ENCODE data around the gene PEAK3.

The PEAK3 gene

DNA sequence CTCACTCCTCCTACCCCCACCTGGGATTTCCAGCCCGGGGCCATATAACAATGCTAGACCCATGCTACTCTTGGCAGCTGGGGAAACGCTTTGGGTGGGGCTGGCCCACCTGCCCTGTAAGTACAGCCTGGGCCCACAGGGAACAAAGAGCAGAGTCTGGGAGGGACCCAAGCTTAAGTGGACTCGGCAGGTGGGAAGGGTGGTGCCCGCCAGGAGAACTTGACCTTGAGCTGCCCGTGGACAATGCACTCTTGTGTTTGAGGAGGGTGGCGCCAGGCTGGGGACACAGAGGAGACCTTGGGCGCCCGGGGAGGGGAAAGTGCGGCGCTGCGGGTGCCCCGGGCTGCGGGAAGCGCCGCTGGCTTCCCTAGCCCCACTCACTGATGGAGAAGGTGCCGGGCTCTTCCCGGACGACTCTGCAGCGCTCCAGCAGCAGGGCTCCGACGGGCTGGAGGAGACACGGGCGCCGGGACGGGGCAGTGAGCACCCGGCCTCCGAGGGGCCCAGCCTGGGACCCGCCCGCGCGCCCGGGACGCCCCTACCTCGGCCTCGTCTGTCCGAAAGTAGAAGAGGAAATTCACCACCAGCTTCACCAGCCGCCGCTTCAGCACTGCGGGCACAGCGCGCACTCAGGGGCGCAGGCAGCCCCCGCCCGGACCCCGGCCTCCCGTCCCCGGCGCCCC lies 46.5 kb downstream of the PEAK3 start:
- DNase-seq = no peak

DNA sequence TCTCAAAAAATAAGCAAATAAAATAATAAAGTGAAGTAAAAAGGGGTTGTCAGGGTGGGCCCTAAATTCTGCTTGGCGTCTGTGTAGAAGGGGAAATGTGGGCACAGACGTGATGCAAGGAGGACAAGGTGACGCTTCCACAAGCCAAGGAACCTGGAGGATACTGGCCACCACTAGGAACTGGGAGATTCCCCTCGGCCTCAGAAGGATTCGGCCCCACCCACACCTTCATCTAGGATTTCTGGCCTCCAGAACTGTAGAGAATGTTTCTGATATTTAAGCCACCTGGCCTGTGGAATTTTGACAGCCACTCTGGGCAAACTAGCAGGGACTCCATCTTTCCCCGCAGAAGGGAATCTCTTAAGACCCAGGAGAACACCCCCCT lies 47.0 kb downstream of the PEAK3 start:
- no peak for DNase-seq

DNA sequence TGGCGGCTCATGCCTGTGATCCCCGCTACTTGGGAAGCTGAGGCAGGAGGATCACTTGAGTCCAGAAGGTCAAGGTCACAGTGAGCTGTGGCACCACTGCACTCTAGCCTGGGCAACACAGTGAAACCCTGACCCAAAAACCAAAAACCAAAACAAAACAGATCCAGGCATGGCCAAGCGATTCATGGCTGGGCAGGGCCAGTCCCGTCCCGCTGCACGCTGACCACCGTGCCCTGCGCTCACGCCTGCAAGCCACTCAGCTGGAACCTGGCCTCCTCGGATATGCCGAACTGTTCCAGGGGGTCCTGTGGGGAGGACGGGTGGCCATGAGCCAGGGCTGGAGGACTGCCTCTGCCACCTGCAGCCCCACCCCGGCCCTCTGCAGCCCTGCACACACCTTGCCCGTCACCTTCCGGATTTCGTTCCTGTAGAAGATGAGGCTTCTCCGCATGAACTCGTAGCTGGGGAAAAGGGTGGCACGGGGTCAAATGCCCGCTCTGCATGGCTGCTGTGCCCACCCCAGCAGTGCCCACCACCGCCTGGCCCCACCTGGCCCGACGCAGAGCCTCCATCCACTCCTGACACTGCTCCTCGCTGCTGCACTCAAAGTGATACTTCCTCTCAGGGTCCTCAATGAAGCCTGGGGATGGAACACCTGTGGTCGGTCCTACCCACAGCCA lies 48.2 kb downstream of the PEAK3 start:
- no peak for DNase-seq

- DNase-seq = no peak
These were observed 49.5 kb downstream of the PEAK3 start for GRCh38 chr19:2232286-2233151.

DNA sequence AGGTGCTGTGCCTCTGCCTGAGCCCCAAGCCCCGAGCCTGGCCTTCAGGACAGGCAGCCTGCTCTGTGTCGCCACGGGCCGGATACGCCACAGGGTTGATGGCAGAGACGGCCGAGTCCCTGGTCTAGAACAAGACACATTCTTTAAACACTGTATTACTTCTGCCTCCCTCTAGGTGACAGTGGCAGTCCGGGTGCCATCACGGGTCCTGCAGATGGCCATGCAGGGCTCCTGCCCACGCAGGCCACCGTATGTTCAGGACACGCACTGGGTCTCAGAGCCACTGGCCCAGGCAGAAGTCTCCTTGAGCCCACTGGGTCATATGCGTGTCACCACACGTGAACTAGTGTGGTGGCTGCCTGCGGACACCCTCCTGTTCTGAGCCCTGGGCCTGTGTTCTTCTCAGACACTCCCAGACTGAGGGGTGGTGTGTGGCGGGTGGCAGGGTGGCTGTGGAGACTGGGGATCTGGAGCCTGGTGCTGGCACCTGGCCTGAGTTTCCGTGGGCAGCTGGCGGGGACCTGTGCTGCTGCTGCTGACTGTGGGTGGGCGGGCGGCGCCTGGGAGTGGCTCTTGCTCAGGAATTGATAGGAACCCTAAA lies 50.3 kb downstream of the PEAK3 start:
- no peak for DNase-seq

- DNase-seq = no peak
These were observed 51.0 kb downstream of the PEAK3 start for GRCh38 chr19:2230807-2231533.

GRCh38 chr19:2230033-2230531 lies 51.9 kb downstream of the PEAK3 start:
- DNase-seq = no peak

DNA sequence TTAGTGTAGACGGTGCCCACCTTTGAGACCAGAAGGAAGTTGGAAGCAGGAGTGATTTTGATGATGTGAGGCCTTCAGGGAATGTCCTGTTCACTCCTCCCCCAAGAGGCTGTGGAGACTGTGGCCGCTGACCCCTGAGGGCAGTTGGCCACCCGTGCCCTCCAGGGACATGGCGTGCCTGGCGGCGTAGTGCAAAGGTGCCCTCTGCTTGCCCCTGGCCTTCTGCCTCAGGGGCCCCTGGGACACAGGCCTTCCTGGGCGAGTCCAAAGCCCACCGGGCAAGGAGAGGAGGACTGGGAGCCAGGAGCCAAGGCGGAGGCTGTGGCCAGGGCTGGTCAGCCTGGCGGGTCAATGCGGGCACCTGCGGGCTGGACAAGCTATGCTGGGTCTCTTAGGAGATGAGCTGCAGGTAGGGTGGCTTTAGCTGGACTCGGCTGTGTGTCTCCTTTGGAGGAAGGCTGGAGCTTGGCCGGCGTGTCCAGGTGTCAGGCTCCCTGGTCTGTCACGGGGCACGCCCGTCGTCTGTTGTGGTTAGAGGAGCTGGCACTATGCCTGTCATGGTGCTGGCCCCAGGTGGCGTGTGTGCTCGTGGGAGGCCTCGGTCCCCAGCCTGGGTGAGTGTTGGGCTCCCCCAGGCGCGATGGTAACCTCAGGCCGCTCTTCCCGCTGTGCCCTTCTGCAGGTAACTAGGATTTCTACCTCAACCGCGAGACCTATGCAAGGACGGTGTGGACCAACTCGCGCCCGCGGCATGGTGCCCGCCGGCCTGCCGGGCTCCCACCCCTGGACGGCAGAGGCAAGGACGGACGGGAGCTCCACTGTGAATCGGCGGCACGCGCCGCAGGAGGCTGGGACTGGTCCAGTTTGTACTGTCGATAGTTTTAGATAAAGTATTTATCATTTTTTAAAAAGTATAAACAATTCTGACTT lies 52.6 kb downstream of the PEAK3 start:
- no peak for DNase-seq

- DNase-seq = no peak
These were observed 53.6 kb downstream of the PEAK3 start for GRCh38 chr19:2228157-2229030.

GRCh38 chr19:2227415-2228156 lies 54.4 kb downstream of the PEAK3 start:
- DNase-seq = no peak

DNA sequence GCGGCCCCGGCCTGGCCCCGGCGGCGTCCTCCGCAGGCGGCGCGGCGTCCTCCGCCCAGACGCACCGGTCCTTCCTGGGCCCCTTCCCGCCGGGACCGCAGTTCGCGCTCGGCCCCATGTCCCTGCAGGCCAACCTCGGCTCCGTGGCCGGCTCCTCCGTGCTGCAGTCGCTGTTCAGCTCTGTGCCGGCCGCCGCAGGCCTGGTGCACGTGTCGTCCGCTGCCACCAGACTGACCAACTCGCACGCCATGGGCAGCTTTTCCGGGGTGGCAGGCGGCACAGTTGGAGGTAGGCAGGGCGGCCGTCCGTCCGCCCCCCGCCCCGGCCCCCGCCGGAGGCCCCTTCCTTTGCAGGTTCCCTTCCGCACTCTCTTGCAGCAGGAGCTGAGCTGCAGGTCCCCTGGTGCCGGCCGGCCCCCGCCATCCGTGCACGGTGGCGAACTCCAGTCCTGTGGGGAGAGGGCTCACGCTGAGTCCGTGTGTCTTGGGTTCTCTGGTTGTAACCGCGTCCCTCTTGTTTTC lies 55.1 kb downstream of the PEAK3 start:
- no peak for DNase-seq

DNA sequence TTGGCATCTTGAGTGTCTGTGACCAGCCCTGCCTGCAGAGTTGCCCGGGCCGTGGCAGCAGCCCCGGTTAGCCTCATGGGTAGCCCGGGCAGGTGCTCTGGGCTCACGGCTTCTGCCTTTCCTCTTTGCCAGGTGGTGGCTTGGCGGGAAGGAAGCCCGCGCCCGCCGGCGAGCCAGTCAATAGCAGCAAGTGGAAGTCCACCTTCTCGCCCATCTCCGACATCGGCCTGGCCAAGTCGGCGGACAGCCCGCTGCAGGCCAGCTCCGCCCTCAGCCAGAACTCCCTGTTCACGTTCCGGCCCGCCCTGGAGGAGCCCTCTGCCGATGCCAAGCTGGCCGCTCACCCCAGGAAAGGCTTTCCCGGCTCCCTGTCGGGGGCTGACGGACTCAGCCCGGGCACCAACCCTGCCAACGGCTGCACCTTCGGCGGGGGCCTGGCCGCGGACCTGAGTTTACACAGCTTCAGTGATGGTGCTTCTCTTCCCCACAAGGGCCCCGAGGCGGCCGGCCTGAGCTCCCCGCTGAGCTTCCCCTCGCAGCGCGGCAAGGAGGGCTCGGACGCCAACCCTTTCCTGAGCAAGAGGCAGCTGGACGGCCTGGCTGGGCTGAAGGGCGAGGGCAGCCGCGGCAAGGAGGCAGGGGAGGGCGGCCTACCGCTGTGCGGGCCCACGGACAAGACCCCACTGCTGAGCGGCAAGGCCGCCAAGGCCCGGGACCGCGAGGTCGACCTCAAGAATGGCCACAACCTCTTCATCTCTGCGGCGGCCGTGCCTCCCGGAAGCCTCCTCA lies 55.7 kb downstream of the PEAK3 start:
- DNase-seq = no peak

GRCh38 chr19:2225415-2226050 lies 56.4 kb downstream of the PEAK3 start:
- no peak for DNase-seq

GRCh38 chr19:2224754-2225349 lies 57.1 kb downstream of the PEAK3 start:
- no peak for DNase-seq
